ENCODE results near the gene CADM2. TPM values are rescaled to one million over a fixed set of nuclear protein-coding genes. Genes with fewer than 3 reads are reported as not detected.

CADM2 gene
- total RNA-seq, 1 donor from 2014 or later: 4.3 TPM

GRCh38 chr3:85572426-85572825 lies 613.6 kb downstream of the CADM2 start:
- no peaks in the 10 kb centered on the region for H3K4me1 ChIP-seq
- no peak for TF ChIP-seq CTCF (IDR thresholded peaks at IDR 0.05; ENCODE audit: borderline replicate concordance)
- H3K27ac ChIP-seq (replicated peaks): no peak overlapping the region
- no peaks in the 10 kb centered on the region for H3K36me3 ChIP-seq
- intact Hi-C loops (cut with micrococcal nuclease): loop anchor here (10.0 kb wide), 1 partner anchor 1028 kb away; no protein-coding TSS in a partner anchor
- H3K9me3 ChIP-seq (replicated peaks): no peaks in the 10 kb centered on the region
- H3K27me3 ChIP-seq (ENCODE audit: low read depth): no peaks in the 10 kb centered on the region
- DNase-seq: no peak
- H3K4me3 ChIP-seq: no peak overlapping the region

DNA sequence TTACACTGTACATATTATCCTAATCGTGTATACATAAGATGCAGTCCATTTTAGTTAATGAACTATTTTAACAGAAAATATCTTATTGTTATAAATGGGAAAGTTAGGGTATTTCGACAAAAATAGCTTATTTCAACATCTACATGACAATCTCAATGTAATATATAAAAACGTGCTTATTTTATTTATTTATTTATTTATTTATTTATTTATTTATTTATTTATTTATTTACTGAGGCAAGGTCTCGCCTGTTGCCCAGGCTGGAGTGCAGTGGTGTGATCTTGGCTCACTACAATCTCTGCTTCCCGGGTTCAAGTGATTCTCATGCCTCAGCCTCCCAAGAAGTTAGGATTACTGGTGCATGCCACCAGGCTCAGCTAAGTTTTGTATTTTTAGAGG lies 614.2 kb downstream of the CADM2 start:
- no peak overlapping the region for H3K27ac ChIP-seq (replicated peaks)
- H3K4me3 ChIP-seq: no peak overlapping the region
- H3K4me1 ChIP-seq: no peaks in the 10 kb centered on the region
- H3K36me3 ChIP-seq: no peaks in the 10 kb centered on the region
- no peaks in the 10 kb centered on the region for H3K27me3 ChIP-seq (ENCODE audit: low read depth)
- no peak for TF ChIP-seq CTCF (IDR thresholded peaks at IDR 0.05; ENCODE audit: borderline replicate concordance)
- H3K9me3 ChIP-seq (replicated peaks): no peaks in the 10 kb centered on the region
- intact Hi-C loops (cut with micrococcal nuclease): loop anchor here (10.0 kb wide), 1 partner anchor 1028 kb away; no protein-coding TSS in a partner anchor
- no peak for DNase-seq

GRCh38 chr3:85574006-85574705 lies 615.4 kb downstream of the CADM2 start:
- no peak for DNase-seq
- H3K27ac ChIP-seq (replicated peaks): no peak overlapping the region
- H3K4me1 ChIP-seq: no peaks in the 10 kb centered on the region
- H3K4me3 ChIP-seq: no peak overlapping the region
- no peaks in the 10 kb centered on the region for H3K36me3 ChIP-seq
- no peaks in the 10 kb centered on the region for H3K27me3 ChIP-seq (ENCODE audit: low read depth)
- no peaks in the 10 kb centered on the region for H3K9me3 ChIP-seq (replicated peaks)
- no peak for TF ChIP-seq CTCF (IDR thresholded peaks at IDR 0.05; ENCODE audit: borderline replicate concordance)
- intact Hi-C loops (cut with micrococcal nuclease): loop anchor here (10.0 kb wide), 1 partner anchor 1029 kb away; no protein-coding TSS in a partner anchor

DNA sequence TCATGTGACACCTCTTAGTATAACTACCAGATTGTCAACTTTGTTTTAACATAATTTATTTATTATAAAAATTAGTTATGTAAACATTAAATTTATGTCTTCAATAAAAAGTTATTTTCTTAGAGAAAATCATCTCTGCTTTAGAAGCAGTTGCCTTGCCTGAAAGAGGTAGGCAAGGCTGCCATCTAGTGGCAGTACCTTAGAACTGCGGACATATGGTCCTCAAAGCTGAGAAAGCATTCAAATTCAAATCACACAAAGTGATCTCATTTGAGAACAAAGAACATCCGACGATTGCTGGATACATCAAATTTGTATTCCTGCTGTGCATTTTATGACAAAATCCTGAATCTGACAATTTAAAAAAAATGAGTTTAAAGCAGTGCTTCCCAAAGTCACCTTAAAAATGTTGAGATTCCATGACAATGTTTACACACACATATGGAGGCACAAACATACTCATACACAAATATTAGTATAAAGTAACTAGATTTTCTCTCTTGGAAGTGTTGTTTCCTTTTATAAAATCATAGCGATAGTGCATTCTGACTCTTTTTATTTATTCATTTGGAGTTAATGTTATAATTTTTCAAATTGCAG lies 617.4 kb downstream of the CADM2 start:
- H3K9me3 ChIP-seq (replicated peaks): no peaks in the 10 kb centered on the region
- intact Hi-C loops (cut with micrococcal nuclease): loop anchor here (10.0 kb wide), 1 partner anchor 1031 kb away; no protein-coding TSS in a partner anchor
- no peak for DNase-seq

GRCh38 chr3:85576697-85577200 lies 618.0 kb downstream of the CADM2 start:
- H3K27me3 ChIP-seq (ENCODE audit: low read depth): no peaks in the 10 kb centered on the region
- H3K4me3 ChIP-seq: no peak overlapping the region
- no peak overlapping the region for H3K27ac ChIP-seq (replicated peaks)
- no peak for TF ChIP-seq CTCF (IDR thresholded peaks at IDR 0.05; ENCODE audit: borderline replicate concordance)
- H3K4me1 ChIP-seq: no peaks in the 10 kb centered on the region
- intact Hi-C loops (cut with micrococcal nuclease): loop anchor here (10.0 kb wide), 1 partner anchor 1032 kb away; no protein-coding TSS in a partner anchor
- DNase-seq: no peak
- no peaks in the 10 kb centered on the region for H3K9me3 ChIP-seq (replicated peaks)
- H3K36me3 ChIP-seq: no peaks in the 10 kb centered on the region

More for the DNA sequence above, 617.4 kb downstream of the CADM2 start:
- Histone ChIP-seq H3K4me3 (no peak overlapping the region), H3K27me3 (ENCODE audit: low read depth) (no peaks in the 10 kb centered on the region), H3K4me1 (no peaks in the 10 kb centered on the region), H3K36me3 (no peaks in the 10 kb centered on the region), H3K27ac (replicated peaks) (no peak overlapping the region)
- peak; percentile 93 for TF ChIP-seq CTCF (IDR thresholded peaks at IDR 0.05; ENCODE audit: borderline replicate concordance)
